ENCODE data around the gene ZNF98. TPM values are rescaled to one million over a fixed set of nuclear protein-coding genes. Genes with fewer than 3 reads are reported as not detected.

The ZNF98 gene
- total RNA-seq: not detected

- H3K4me1 Mint-ChIP-seq (ENCODE audit: low read depth): no peaks in the 10 kb centered on the region
- peaks cover 21% of the 10 kb centered on the region for H3K9me3 Mint-ChIP-seq
- H3K36me3 Mint-ChIP-seq (ENCODE audit: insufficient read depth): no peaks in the 10 kb centered on the region
- H3K27me3 Mint-ChIP-seq (ENCODE audit: low read depth): no peaks in the 10 kb centered on the region
- no peak within 1 kb of the TSS for H3K4me3 Mint-ChIP-seq
- ATAC-seq (no peak), DNase-seq (no peak)
Measured at GRCh38 chr19:22422211-22422610, at the start of gene ZNF98. Gene ZNF98 (minus strand): TSS chr19:22422346. CDS start chr19:22422224, 122 bp downstream.

GRCh38 chr19:22446605-22447004 lies 24.5 kb upstream of the ZNF98 start:
- DNase-seq (no peak), ATAC-seq (no peak)
- no peak overlapping the region for H3K4me3 Mint-ChIP-seq
- H3K27me3 Mint-ChIP-seq (ENCODE audit: low read depth): no peaks in the 10 kb centered on the region
- no peaks in the 10 kb centered on the region for H3K4me1 Mint-ChIP-seq (ENCODE audit: low read depth)
- peaks cover 33% of the 10 kb centered on the region for H3K9me3 Mint-ChIP-seq
- no peaks in the 10 kb centered on the region for H3K36me3 Mint-ChIP-seq (ENCODE audit: insufficient read depth)

DNA sequence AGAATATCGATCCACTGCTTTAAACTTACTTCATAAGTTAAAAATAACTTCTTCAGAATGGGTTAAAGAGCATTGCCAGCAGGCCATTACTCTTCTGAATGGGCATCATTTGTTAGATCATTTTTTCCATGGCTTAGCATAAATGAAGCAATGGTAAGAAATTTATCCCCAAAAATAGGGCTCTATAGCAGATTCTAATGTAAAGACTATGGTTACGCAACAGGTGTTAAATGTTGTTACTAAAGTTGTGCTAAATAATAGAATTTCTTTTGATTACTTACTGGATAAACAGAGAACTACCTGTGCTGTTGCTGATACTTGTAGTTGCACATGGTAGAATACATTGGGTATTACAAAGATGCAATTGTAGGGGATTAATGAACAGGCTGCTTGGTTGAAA lies 15.9 kb upstream of the ZNF98 start:
- DNase-seq (no peak), ATAC-seq (no peak)
- Mint-ChIP-seq H3K27me3 (ENCODE audit: low read depth) (no peaks in the 10 kb centered on the region), H3K4me1 (ENCODE audit: low read depth) (no peaks in the 10 kb centered on the region), H3K36me3 (ENCODE audit: insufficient read depth) (no peaks in the 10 kb centered on the region), H3K9me3 (peaks cover 21% of the 10 kb centered on the region), H3K4me3 (no peak overlapping the region)

DNA sequence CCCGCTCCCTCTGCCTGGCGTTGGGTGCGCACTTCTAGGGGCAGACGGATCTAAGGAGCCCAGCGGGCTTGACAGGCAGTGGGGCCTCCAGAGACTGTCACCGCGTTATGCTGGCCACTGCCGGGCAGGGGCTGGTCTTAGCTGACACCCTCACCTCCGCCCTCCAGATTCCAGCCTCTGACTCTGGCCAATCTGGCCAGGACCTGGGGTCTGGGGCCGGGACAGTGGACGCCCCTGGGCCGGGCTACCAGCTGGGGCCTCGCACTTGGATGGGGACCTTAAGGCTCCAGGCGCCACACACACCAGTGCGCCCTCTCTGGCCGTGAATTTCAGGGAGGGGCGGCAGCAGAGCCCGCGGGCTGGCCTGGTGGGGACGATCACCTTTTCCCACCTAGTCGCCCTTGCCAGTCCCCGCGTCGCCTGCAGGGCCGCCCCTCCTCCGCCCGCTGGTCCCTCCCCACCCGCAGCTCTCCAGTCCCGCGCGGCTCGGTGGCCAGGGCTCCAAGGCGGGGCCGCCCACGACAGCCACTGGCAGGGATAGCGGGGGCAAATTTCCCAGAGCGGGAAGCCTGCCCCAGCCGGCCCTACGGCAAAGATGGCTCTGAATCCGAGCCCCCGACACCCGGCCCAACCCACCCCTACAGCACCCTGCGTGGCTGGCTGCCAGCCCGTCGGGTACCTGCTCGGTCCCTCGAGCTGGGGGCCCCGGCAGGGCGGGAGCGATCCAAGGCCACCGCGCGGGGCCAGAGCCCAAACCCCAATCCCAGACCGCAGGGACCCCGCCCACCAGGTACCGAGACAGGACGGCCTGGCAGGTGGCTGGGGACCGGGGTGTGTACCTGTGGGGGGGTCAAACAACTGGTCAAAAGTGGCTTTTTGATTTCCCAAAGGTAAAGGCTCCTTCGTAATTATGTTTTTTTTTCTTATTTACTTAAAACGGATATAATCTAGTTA lies 6.1 kb upstream of the ZNF98 start:
- ATAC-seq (no peak), DNase-seq (no peak)
- no peaks in the 10 kb centered on the region for H3K4me1 Mint-ChIP-seq (ENCODE audit: low read depth)
- no peaks in the 10 kb centered on the region for H3K36me3 Mint-ChIP-seq (ENCODE audit: insufficient read depth)
- no peaks in the 10 kb centered on the region for H3K27me3 Mint-ChIP-seq (ENCODE audit: low read depth)
- H3K4me3 Mint-ChIP-seq: no peak overlapping the region
- peaks cover 20% of the 10 kb centered on the region for H3K9me3 Mint-ChIP-seq

GRCh38 chr19:22427547-22427946 lies 5.4 kb upstream of the ZNF98 start:
- H3K4me3 Mint-ChIP-seq: no peak overlapping the region
- DNase-seq (no peak), ATAC-seq (no peak)
- H3K4me1 Mint-ChIP-seq (ENCODE audit: low read depth): no peaks in the 10 kb centered on the region
- H3K27me3 Mint-ChIP-seq (ENCODE audit: low read depth): no peaks in the 10 kb centered on the region
- H3K36me3 Mint-ChIP-seq (ENCODE audit: insufficient read depth): no peaks in the 10 kb centered on the region
- peaks cover 20% of the 10 kb centered on the region for H3K9me3 Mint-ChIP-seq

GRCh38 chr19:22426901-22427300 lies 4.8 kb upstream of the ZNF98 start:
- ATAC-seq (no peak), DNase-seq (no peak)
- H3K4me1 Mint-ChIP-seq (ENCODE audit: low read depth): no peaks in the 10 kb centered on the region
- peaks cover 23% of the 10 kb centered on the region for H3K9me3 Mint-ChIP-seq
- no peaks in the 10 kb centered on the region for H3K27me3 Mint-ChIP-seq (ENCODE audit: low read depth)
- no peaks in the 10 kb centered on the region for H3K36me3 Mint-ChIP-seq (ENCODE audit: insufficient read depth)
- no peak overlapping the region for H3K4me3 Mint-ChIP-seq

GRCh38 chr19:22421797-22422196 lies 349 bp downstream of the ZNF98 start:
- no peak for DNase-seq
- Mint-ChIP-seq H3K4me1 (ENCODE audit: low read depth) (no peaks in the 10 kb centered on the region), H3K4me3 (no peak overlapping the region), H3K36me3 (ENCODE audit: insufficient read depth) (no peaks in the 10 kb centered on the region), H3K27me3 (ENCODE audit: low read depth) (no peaks in the 10 kb centered on the region), H3K9me3 (peaks cover 21% of the 10 kb centered on the region)
- no peak for ATAC-seq

DNA sequence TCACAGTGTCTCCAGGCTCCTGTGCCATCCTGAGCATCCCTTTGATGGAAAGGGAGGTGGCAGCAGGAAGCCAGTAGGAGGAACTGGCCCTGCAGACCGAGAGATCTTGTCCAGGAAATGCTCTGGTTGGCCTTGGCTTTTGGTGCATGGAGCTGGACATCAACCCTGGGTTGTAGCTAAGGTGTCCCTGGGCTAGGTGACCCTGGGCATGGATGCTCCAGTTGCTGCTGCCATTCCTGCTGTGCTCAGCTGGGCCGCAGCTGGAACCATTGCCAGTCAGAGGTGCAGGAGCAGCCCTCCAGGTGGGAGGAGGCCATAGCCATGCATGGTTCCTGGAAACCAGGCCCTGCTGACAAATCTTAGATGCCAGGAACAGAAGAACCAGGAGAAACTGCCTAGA lies 67.5 kb downstream of the ZNF98 start:
- ATAC-seq (no peak), DNase-seq (no peak)
- Mint-ChIP-seq H3K9me3 (peaks cover 7% of the 10 kb centered on the region), H3K4me3 (no peak overlapping the region), H3K27me3 (ENCODE audit: low read depth) (no peaks in the 10 kb centered on the region), H3K36me3 (ENCODE audit: insufficient read depth) (no peaks in the 10 kb centered on the region), H3K4me1 (ENCODE audit: low read depth) (no peaks in the 10 kb centered on the region)

Other genes with a start within 250 kb of the ZNF98 start
- gene ZNF676, start 225.4 kb downstream of the ZNF98 start, total RNA-seq: not detected
- not detected for gene ZNF729, start 135.9 kb downstream of the ZNF98 start, total RNA-seq
- gene ZNF492, start 212.0 kb upstream of the ZNF98 start, total RNA-seq: 1 to 10 TPM; 2.9 to 3.7 (median 3.1) TPM

Measured in activated T-cell treated with anti-CD3 and anti-CD28 coated beads, Interleukin-2, amount 50 U/mL, for 4 hours (primary cell).